GM12892 (cell line): ENCODE measurements around the gene COX18.
A peak's percentile ranks its signal among the peaks of the same experiment; 100 is the strongest.

Experiments
- DNase-seq: peaks from one replicate; pipeline ENCODE4 v3.0.0; 2011; ENCODE audit not compliant: insufficient read length
- FAIRE-seq: peaks from 2 replicates; lab custom pipeline; 2011; peaks lifted over from hg19 to GRCh38; lab: Jason Lieb, UNC
- POLR2A ChIP-seq: IDR thresholded peaks from 2 replicates; pipeline ENCODE4 v1.6.1; 2011; ENCODE audit warnings: low read depth, low read length, control low read depth
- POLR2AphosphoS5 ChIP-seq: IDR thresholded peaks from 2 replicates; pipeline ENCODE4 v1.6.1; 2011; ENCODE audit warnings: low read depth, low read length, control low read depth
- TAF1 ChIP-seq: IDR thresholded peaks from 2 replicates; pipeline ENCODE4 v1.6.1; 2011; ENCODE audit warnings: low read depth, mild to moderate bottlenecking, control low read depth, low read length, borderline replicate concordance

The COX18 gene

GRCh38 chr4:73010789-73011628 lies 58.5 kb downstream of the COX18 start:
- DNase-seq (no peak), FAIRE-seq (no peak)
- TF ChIP-seq TAF1 (no peak), POLR2AphosphoS5 (no peak), POLR2A (no peak)

GRCh38 chr4:73007526-73008100 lies 61.9 kb downstream of the COX18 start:
- TF ChIP-seq TAF1, result no peak
- TF ChIP-seq POLR2A, result no peak
- TF ChIP-seq POLR2AphosphoS5, result no peak
- DNase-seq, result no peak
- FAIRE-seq, result no peak

- no peak for TF ChIP-seq TAF1
- no peak for TF ChIP-seq POLR2A
- TF ChIP-seq POLR2AphosphoS5, result no peak
- DNase-seq, result no peak
- FAIRE-seq, result peak; percentile 21
Observed at GRCh38 chr4:73006286-73006990, 63.1 kb downstream of the COX18 start.

DNA sequence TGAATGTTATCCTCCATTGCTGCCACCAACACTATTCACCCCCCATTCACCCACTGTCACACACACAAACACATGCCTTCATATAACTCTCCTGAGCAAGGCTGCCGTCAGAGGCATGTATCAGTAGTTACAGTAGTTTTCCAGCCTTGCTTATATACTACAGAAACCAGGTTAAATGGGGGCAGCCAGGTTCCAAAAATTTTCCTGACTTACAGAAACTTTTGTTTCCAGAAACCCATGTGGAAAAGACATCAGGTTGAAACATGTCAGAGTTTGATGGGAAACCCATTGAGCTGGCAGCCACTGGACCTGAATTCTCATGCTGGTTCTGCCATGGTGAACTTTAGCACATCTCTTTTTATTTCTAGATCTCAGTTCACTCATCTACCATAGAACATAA lies 64.0 kb downstream of the COX18 start:
- DNase-seq (no peak), FAIRE-seq (no peak)
- TF ChIP-seq TAF1 (no peak), POLR2A (no peak), POLR2AphosphoS5 (no peak)
